Measurements from ENCODE around the gene RAB6B.

Gene RAB6B

GRCh38 chr3:133880886-133881455 is 14.7 kb downstream of the RAB6B start:
- DNase-seq: no peak

- DNase-seq: no peak
Measured at GRCh38 chr3:133880287-133880686, 15.4 kb downstream of the RAB6B start.

- no peak for DNase-seq
Measured at GRCh38 chr3:133878518-133878917, 17.2 kb downstream of the RAB6B start.

GRCh38 chr3:133877221-133877620 is 18.5 kb downstream of the RAB6B start:
- no peak for DNase-seq

GRCh38 chr3:133874761-133875438 is 20.8 kb downstream of the RAB6B start:
- DNase-seq: no peak

GRCh38 chr3:133874344-133874743 is 21.3 kb downstream of the RAB6B start:
- no peak for DNase-seq

- DNase-seq: no peak
Measured at GRCh38 chr3:133872781-133873180, 22.9 kb downstream of the RAB6B start.

- DNase-seq: no peak
Measured at GRCh38 chr3:133872161-133872560, 23.5 kb downstream of the RAB6B start.

- no peak for DNase-seq
Measured at GRCh38 chr3:133871368-133872090, 24.2 kb downstream of the RAB6B start.

GRCh38 chr3:133870822-133871221 is 24.9 kb downstream of the RAB6B start:
- DNase-seq: no peak

- no peak for DNase-seq
Measured at GRCh38 chr3:133869586-133869985, 26.1 kb downstream of the RAB6B start.

- no peak for DNase-seq
Measured at GRCh38 chr3:133868758-133869475, 26.8 kb downstream of the RAB6B start.

- DNase-seq: no peak
Measured at GRCh38 chr3:133868186-133868585, 27.5 kb downstream of the RAB6B start.

GRCh38 chr3:133866141-133866540 is 29.5 kb downstream of the RAB6B start:
- no peak for DNase-seq

GRCh38 chr3:133865136-133865855 is 30.4 kb downstream of the RAB6B start:
- no peak for DNase-seq

GRCh38 chr3:133864616-133865015 is 31.1 kb downstream of the RAB6B start:
- DNase-seq: no peak

- DNase-seq: no peak
Measured at GRCh38 chr3:133863911-133864310, 31.8 kb downstream of the RAB6B start.

GRCh38 chr3:133862161-133862560 is 33.5 kb downstream of the RAB6B start:
- no peak for DNase-seq

- no peak for DNase-seq
Measured at GRCh38 chr3:133860519-133860918, 35.2 kb downstream of the RAB6B start.

GRCh38 chr3:133859381-133860234 is 36.1 kb downstream of the RAB6B start:
- DNase-seq: no peak

GRCh38 chr3:133857767-133858166 is 37.9 kb downstream of the RAB6B start:
- DNase-seq: no peak

GRCh38 chr3:133856316-133856715 is 39.4 kb downstream of the RAB6B start:
- DNase-seq: no peak

Measured in CD4-positive, alpha-beta T cell treated with Interleukin-17A for 4 hours (primary cell).